Osteoblast (primary cell): ENCODE measurements around the gene GNAQ. TPM values are rescaled to one million over a fixed set of nuclear protein-coding genes. Genes with fewer than 3 reads are reported as not detected.
"Not testable (repeated sequence)": the region's sequence is repeated elsewhere in the genome, so short reads cannot be mapped to it uniquely, and the experiment has no call there.

Source experiments
- DNase-seq: peaks from one replicate; pipeline ENCODE4 v3.0.0; 2011; ENCODE audit warnings: low spot score, mixed read lengths; ENCODE audit not compliant: insufficient read length; ENCODE audit errors: missing footprints
- H2AFZ ChIP-seq: 2 replicates; pipeline ENCODE4 v1.6.0; 2011; ENCODE audit warnings: mild to moderate bottlenecking, low read length
- H3K27ac ChIP-seq: 2 replicates; pipeline ENCODE4 v1.5.1; 2011; ENCODE audit warnings: mild to moderate bottlenecking, low read depth, low read length, moderate library complexity
- H3K27me3 ChIP-seq: 2 replicates; pipeline ENCODE4 v1.6.0; 2012; ENCODE audit warnings: mild to moderate bottlenecking, control low read depth, inconsistent platforms, low read length, moderate library complexity; ENCODE audit not compliant: insufficient read depth
- H3K36me3 ChIP-seq: 2 replicates; pipeline ENCODE4 v1.5.1; 2011; ENCODE audit warnings: mild to moderate bottlenecking, low read length, control low read depth, moderate library complexity; ENCODE audit not compliant: insufficient read depth
- H3K4me1 ChIP-seq: 2 replicates; pipeline ENCODE4 v1.5.1; 2011; ENCODE audit warnings: mild to moderate bottlenecking, low read length, control low read depth, moderate library complexity; ENCODE audit not compliant: insufficient read depth
- H3K4me2 ChIP-seq: 2 replicates; pipeline ENCODE4 v1.6.0; 2011; ENCODE audit warnings: mild to moderate bottlenecking, low read length; ENCODE audit not compliant: insufficient read depth
- H3K4me3 ChIP-seq: fragments of 200-600 bp; sonication (generic); 3 replicates; pipeline ENCODE4 v1.5.1; 2012; ENCODE audit warnings: mild to moderate bottlenecking, low read length, inconsistent platforms; ENCODE audit not compliant: insufficient read depth
- H3K79me2 ChIP-seq: 2 replicates; pipeline ENCODE4 v1.6.0; 2012; ENCODE audit warnings: mild to moderate bottlenecking, low read length, control low read depth, inconsistent platforms; ENCODE audit not compliant: insufficient read depth
- H3K9me3 ChIP-seq: 2 replicates; pipeline ENCODE4 v1.5.1; 2011; ENCODE audit warnings: low read depth, low read length, control low read depth
- H4K20me1 ChIP-seq: 2 replicates; pipeline ENCODE4 v1.6.0; 2012; ENCODE audit warnings: mild to moderate bottlenecking, low read length, control low read depth; ENCODE audit not compliant: insufficient read depth
- total RNA-seq: library from RNA; depleted of rRNA; stranded (reverse); fragments of >200 nt; gene quantifications from 2 replicates; pipeline ENCODE4 v1.2.3, GENCODE V29; 2012
- TF ChIP-seq, protein P1 (sequence below): IDR thresholded peaks from 2 replicates; pipeline ENCODE4 v1.5.1; 2011; ENCODE audit warnings: mild to moderate bottlenecking, low read depth, low read length, moderate library complexity; ENCODE audit errors: extremely low read depth

The GNAQ gene
- total RNA-seq, 1 donor: 64.8 TPM

- Histone ChIP-seq H3K4me3 (no peak overlapping the region), H3K4me2 (no peak overlapping the region), H3K27me3 (no peaks in the 10 kb centered on the region), H3K36me3 (no peaks in the 10 kb centered on the region), H2AFZ (no peak overlapping the region), H3K79me2 (no peaks in the 10 kb centered on the region), H3K27ac (no peak overlapping the region), H3K4me1 (peaks cover 27% of the 10 kb centered on the region), H4K20me1 (no peaks in the 10 kb centered on the region), H3K9me3 (no peaks in the 10 kb centered on the region)
- DNase-seq: no peak
- TF ChIP-seq, protein P1, sequence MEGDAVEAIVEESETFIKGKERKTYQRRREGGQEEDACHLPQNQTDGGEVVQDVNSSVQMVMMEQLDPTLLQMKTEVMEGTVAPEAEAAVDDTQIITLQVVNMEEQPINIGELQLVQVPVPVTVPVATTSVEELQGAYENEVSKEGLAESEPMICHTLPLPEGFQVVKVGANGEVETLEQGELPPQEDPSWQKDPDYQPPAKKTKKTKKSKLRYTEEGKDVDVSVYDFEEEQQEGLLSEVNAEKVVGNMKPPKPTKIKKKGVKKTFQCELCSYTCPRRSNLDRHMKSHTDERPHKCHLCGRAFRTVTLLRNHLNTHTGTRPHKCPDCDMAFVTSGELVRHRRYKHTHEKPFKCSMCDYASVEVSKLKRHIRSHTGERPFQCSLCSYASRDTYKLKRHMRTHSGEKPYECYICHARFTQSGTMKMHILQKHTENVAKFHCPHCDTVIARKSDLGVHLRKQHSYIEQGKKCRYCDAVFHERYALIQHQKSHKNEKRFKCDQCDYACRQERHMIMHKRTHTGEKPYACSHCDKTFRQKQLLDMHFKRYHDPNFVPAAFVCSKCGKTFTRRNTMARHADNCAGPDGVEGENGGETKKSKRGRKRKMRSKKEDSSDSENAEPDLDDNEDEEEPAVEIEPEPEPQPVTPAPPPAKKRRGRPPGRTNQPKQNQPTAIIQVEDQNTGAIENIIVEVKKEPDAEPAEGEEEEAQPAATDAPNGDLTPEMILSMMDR: no peak
Measured at GRCh38 chr9:77719321-77719720, 312.3 kb downstream of the GNAQ start.

DNA sequence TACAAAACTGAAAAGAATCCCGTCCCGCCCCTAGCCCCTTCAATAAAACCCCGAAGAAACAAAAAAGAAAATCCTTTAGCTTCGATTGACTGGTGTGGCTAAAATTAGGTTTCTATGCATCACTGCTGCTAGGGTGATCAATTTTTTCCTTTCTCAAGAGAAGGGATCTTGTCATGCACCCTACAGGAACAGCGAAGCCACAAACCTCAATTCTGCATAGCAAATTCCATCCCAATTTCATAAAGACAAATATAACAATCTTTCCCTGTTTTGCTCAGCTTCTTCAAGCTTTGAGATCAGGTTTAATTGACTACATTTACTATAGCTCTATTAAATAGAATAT, 313.3 kb downstream of the GNAQ start:
- not testable (repeated sequence) for H3K27me3 ChIP-seq, H3K4me3 ChIP-seq, H4K20me1 ChIP-seq, H3K79me2 ChIP-seq, H3K9me3 ChIP-seq, H2AFZ ChIP-seq, H3K36me3 ChIP-seq, DNase-seq
- peak overlapping the region; percentile 31 for H3K4me2 ChIP-seq
- H3K27ac ChIP-seq: peak overlapping the region; percentile 79
- peaks cover 38% of the 10 kb centered on the region for H3K4me1 ChIP-seq

- H3K4me3 ChIP-seq, H4K20me1 ChIP-seq, DNase-seq, H2AFZ ChIP-seq, H3K79me2 ChIP-seq, H3K9me3 ChIP-seq, H3K36me3 ChIP-seq, H3K27me3 ChIP-seq: not testable (repeated sequence)
- H3K4me1 ChIP-seq: peaks cover 43% of the 10 kb centered on the region
- H3K4me2 ChIP-seq: peak overlapping the region; percentile 31
- H3K27ac ChIP-seq: peak overlapping the region; percentile 79
Measured at GRCh38 chr9:77717608-77718297, 313.9 kb downstream of the GNAQ start.

- Histone ChIP-seq H3K79me2 (no peaks in the 10 kb centered on the region), H2AFZ (peak overlapping the region; percentile 21), H3K27me3 (no peaks in the 10 kb centered on the region), H4K20me1 (no peaks in the 10 kb centered on the region), H3K27ac (peak overlapping the region; percentile 69), H3K4me1 (peaks cover 45% of the 10 kb centered on the region), H3K36me3 (no peaks in the 10 kb centered on the region), H3K4me3 (no peak overlapping the region), H3K4me2 (peak overlapping the region; percentile 46), H3K9me3 (no peaks in the 10 kb centered on the region)
- TF ChIP-seq, protein P1: no peak
- DNase-seq: no peak
Measured at GRCh38 chr9:77714077-77714549, 317.5 kb downstream of the GNAQ start.

DNA sequence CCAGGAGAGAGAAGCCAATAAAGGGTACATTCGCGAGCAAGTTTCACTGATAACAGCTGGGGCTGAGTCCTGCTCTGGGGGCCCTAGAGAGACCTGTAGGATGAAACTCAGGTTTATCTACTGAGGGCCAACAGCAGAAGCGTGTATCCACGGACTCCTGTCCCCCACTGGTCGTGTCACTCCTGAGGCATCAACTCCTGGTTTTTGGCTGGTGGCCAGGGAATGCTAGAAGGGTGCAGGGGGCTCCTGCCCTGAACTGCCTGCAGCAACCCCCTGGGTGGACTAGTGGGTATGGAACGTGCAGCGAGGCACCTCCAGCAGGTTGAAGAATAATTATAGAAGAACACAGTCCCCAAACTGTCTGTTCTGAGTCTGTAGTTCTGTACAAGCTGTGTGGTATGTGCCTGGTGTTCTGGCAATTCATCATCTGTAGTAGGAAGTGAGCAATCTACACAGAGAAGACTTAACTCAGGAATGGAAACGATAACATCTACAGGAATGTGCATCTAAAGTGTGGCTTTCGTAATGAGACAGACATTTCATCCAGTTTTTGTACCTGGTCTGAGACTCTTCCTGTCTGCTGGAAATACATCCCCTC, 319.0 kb downstream of the GNAQ start:
- Histone ChIP-seq H3K36me3 (no peaks in the 10 kb centered on the region), H3K4me3 (no peak overlapping the region), H2AFZ (no peak overlapping the region), H3K4me1 (peaks cover 47% of the 10 kb centered on the region), H3K4me2 (peak overlapping the region; percentile 37), H4K20me1 (no peaks in the 10 kb centered on the region), H3K27ac (peak overlapping the region; percentile 69), H3K27me3 (no peaks in the 10 kb centered on the region), H3K79me2 (no peaks in the 10 kb centered on the region), H3K9me3 (no peaks in the 10 kb centered on the region)
- no peak for DNase-seq
- TF ChIP-seq, protein P1: no peak
